Skeletal muscle cell (primary cell): ENCODE data around the gene RIOX2.

Source experiments
- DNase-seq: peaks from one replicate; pipeline ENCODE4 v3.0.0-alpha.2; 2010; ENCODE audit warnings: low read depth
- H3K4me3 ChIP-seq: 2 replicates; pipeline ENCODE4 v1.5.1; 2011; ENCODE audit warnings: low read depth, mild to moderate bottlenecking, control low read depth, low read length, moderate library complexity

The RIOX2 gene

GRCh38 chr3:97958796-97959195, 13.4 kb downstream of the RIOX2 start:
- DNase-seq = no peak
- H3K4me3 ChIP-seq = no peak overlapping the region

- H3K4me3 ChIP-seq = no peak overlapping the region
- no peak for DNase-seq
Measured at GRCh38 chr3:97958396-97958795, 13.8 kb downstream of the RIOX2 start.

GRCh38 chr3:97957617-97958311, 14.5 kb downstream of the RIOX2 start:
- no peak overlapping the region for H3K4me3 ChIP-seq
- DNase-seq = no peak

- no peak overlapping the region for H3K4me3 ChIP-seq
- no peak for DNase-seq
Measured at GRCh38 chr3:97956051-97956450, 16.2 kb downstream of the RIOX2 start.

GRCh38 chr3:97954228-97954827, 17.9 kb downstream of the RIOX2 start:
- DNase-seq = no peak

GRCh38 chr3:97952872-97953271, 19.4 kb downstream of the RIOX2 start:
- no peak overlapping the region for H3K4me3 ChIP-seq
- no peak for DNase-seq

More at GRCh38 chr3:97954228-97954827, 17.9 kb downstream of the RIOX2 start:
- no peak overlapping the region for H3K4me3 ChIP-seq

- peak; percentile 51 for DNase-seq
- H3K4me3 ChIP-seq = no peak overlapping the region
Measured at GRCh38 chr3:97952280-97952679, 20.0 kb downstream of the RIOX2 start.

- no peak overlapping the region for H3K4me3 ChIP-seq
- DNase-seq = no peak
Measured at GRCh38 chr3:97950360-97950759, 21.9 kb downstream of the RIOX2 start.

- no peak for DNase-seq
Measured at GRCh38 chr3:97949743-97950142, 22.5 kb downstream of the RIOX2 start.

GRCh38 chr3:97949110-97949485, 23.1 kb downstream of the RIOX2 start:
- no peak for DNase-seq
- no peak overlapping the region for H3K4me3 ChIP-seq

More at GRCh38 chr3:97949743-97950142, 22.5 kb downstream of the RIOX2 start:
- no peak overlapping the region for H3K4me3 ChIP-seq

- H3K4me3 ChIP-seq = no peak overlapping the region
- DNase-seq = no peak
Measured at GRCh38 chr3:97948351-97949109, 23.7 kb downstream of the RIOX2 start.

GRCh38 chr3:97942801-97943546, 29.3 kb downstream of the RIOX2 start:
- no peak for DNase-seq
- H3K4me3 ChIP-seq = no peak overlapping the region

- H3K4me3 ChIP-seq = no peak overlapping the region
- DNase-seq = no peak
Measured at GRCh38 chr3:97940034-97940433, 32.2 kb downstream of the RIOX2 start.

- DNase-seq = no peak
- no peak overlapping the region for H3K4me3 ChIP-seq
Measured at GRCh38 chr3:97939401-97939800, 32.8 kb downstream of the RIOX2 start.

- H3K4me3 ChIP-seq = no peak overlapping the region
- no peak for DNase-seq
Measured at GRCh38 chr3:97938444-97938843, 33.8 kb downstream of the RIOX2 start.

- no peak for DNase-seq
- H3K4me3 ChIP-seq = no peak overlapping the region
Measured at GRCh38 chr3:97937205-97937604, 35.0 kb downstream of the RIOX2 start.

- H3K4me3 ChIP-seq = no peak overlapping the region
- DNase-seq = no peak
Measured at GRCh38 chr3:97935842-97936241, 36.4 kb downstream of the RIOX2 start.

- no peak overlapping the region for H3K4me3 ChIP-seq
- DNase-seq = no peak
Measured at GRCh38 chr3:97934980-97935695, 37.1 kb downstream of the RIOX2 start.

- no peak for DNase-seq
- H3K4me3 ChIP-seq = no peak overlapping the region
Measured at GRCh38 chr3:97932387-97932801, 39.8 kb downstream of the RIOX2 start.
